Measurements from ENCODE around the gene RXRA.

The RXRA gene

GRCh38 chr9:134421888-134422287 lies 95.6 kb downstream of the RXRA start:
- H3K36me3 ChIP-seq (ENCODE audit: control insufficient read depth in 1 of 2, insufficient read depth in 2 of 2, low read length in 2 of 2), result peaks cover 44 to 53% of the 10 kb centered on the region in 2 experiments
- no peak overlapping the region for H3K4me3 ChIP-seq (ENCODE audit: low read depth, low read length)
- H3K4me1 ChIP-seq (ENCODE audit: control insufficient read depth in 1 of 2, insufficient read depth in 2 of 2, low read length in 2 of 2), result no peaks in the 10 kb centered on the region
- H2AK5ac ChIP-seq (ENCODE audit: low read length), result no peak overlapping the region
- H4K91ac ChIP-seq (ENCODE audit: low read depth, low read length), result no peak overlapping the region
- no peaks in the 10 kb centered on the region for H3K27me3 ChIP-seq (ENCODE audit: insufficient read depth, low read length)
- no peak overlapping the region for H3K27ac ChIP-seq (ENCODE audit: low read depth, low read length)
- H4K8ac ChIP-seq (ENCODE audit: low read depth, low read length), result no peak overlapping the region
- no peak overlapping the region for H2BK12ac ChIP-seq (ENCODE audit: low read length)
- H3K14ac ChIP-seq (ENCODE audit: low read length), result no peak overlapping the region
- no peaks in the 10 kb centered on the region for H3K9me3 ChIP-seq (ENCODE audit: insufficient read depth, low read depth, low read length)
- H3K4me2 ChIP-seq (ENCODE audit: low read length), result no peak overlapping the region
- H3K23ac ChIP-seq (ENCODE audit: low read length), result no peak overlapping the region
- no peak overlapping the region for H3K18ac ChIP-seq (ENCODE audit: low read length)
- H3K79me2 ChIP-seq (ENCODE audit: control insufficient read depth, insufficient read depth, low read length, poor library complexity), result no peaks in the 10 kb centered on the region
- H3K9ac ChIP-seq (ENCODE audit: low read length), result no peak overlapping the region
- H3K4ac ChIP-seq (ENCODE audit: low read depth, low read length), result no peak overlapping the region
- WGBS (ENCODE audit: extremely low coverage, insufficient coverage, insufficient read length), result no CpG with 5 or more reads among the region's 11 CpGs
- no peak overlapping the region for H2BK5ac ChIP-seq (ENCODE audit: low read depth, low read length, poor library complexity)
- DNase-seq, result no peak
- no peak overlapping the region for H4K12ac ChIP-seq (ENCODE audit: low read depth, low read length)
- no peaks in the 10 kb centered on the region for H3K79me1 ChIP-seq (ENCODE audit: low read length)
- no peak overlapping the region for H2BK120ac ChIP-seq (ENCODE audit: insufficient read depth, low read length, poor library complexity)
- no peak overlapping the region for H2AFZ ChIP-seq (ENCODE audit: insufficient read depth, low read length, poor library complexity)

- Histone ChIP-seq H3K9me3 (ENCODE audit: insufficient read depth, low read depth, low read length) (no peaks in the 10 kb centered on the region), H3K79me2 (ENCODE audit: control insufficient read depth, insufficient read depth, low read length, poor library complexity) (no peaks in the 10 kb centered on the region), H4K12ac (ENCODE audit: low read depth, low read length) (no peak overlapping the region), H3K18ac (ENCODE audit: low read length) (no peak overlapping the region), H3K4me3 (ENCODE audit: low read depth, low read length) (no peak overlapping the region), H3K27ac (ENCODE audit: low read depth, low read length) (no peak overlapping the region), H3K14ac (ENCODE audit: low read length) (no peak overlapping the region), H3K4me1 (ENCODE audit: control insufficient read depth in 1 of 2, insufficient read depth in 2 of 2, low read length in 2 of 2) (no peaks in the 10 kb centered on the region), H2BK120ac (ENCODE audit: insufficient read depth, low read length, poor library complexity) (no peak overlapping the region), H3K23ac (ENCODE audit: low read length) (no peak overlapping the region), H3K4ac (ENCODE audit: low read depth, low read length) (no peak overlapping the region), H2AFZ (ENCODE audit: insufficient read depth, low read length, poor library complexity) (no peak overlapping the region), H4K8ac (ENCODE audit: low read depth, low read length) (no peak overlapping the region), H3K79me1 (ENCODE audit: low read length) (no peaks in the 10 kb centered on the region), H4K91ac (ENCODE audit: low read depth, low read length) (no peak overlapping the region), H3K36me3 (ENCODE audit: control insufficient read depth in 1 of 2, insufficient read depth in 2 of 2, low read length in 2 of 2) (peaks cover 38 to 51% of the 10 kb centered on the region in 2 experiments), H2AK5ac (ENCODE audit: low read length) (no peak overlapping the region), H3K27me3 (ENCODE audit: insufficient read depth, low read length) (no peaks in the 10 kb centered on the region), H2BK5ac (ENCODE audit: low read depth, low read length, poor library complexity) (no peak overlapping the region), H3K4me2 (ENCODE audit: low read length) (no peak overlapping the region), H2BK12ac (ENCODE audit: low read length) (no peak overlapping the region), H3K9ac (ENCODE audit: low read length) (no peak overlapping the region)
- no CpG with 5 or more reads among the region's 32 CpGs for WGBS (ENCODE audit: extremely low coverage, insufficient coverage, insufficient read length)
- DNase-seq, result peak in 1 of 2 donors; percentile 15
Measured at GRCh38 chr9:134422301-134423090, 96.2 kb downstream of the RXRA start.

- H3K79me2 ChIP-seq (ENCODE audit: control insufficient read depth, insufficient read depth, low read length, poor library complexity), result no peaks in the 10 kb centered on the region
- no peak overlapping the region for H3K4ac ChIP-seq (ENCODE audit: low read depth, low read length)
- no peak overlapping the region for H4K12ac ChIP-seq (ENCODE audit: low read depth, low read length)
- no peak overlapping the region for H4K8ac ChIP-seq (ENCODE audit: low read depth, low read length)
- no peaks in the 10 kb centered on the region for H3K79me1 ChIP-seq (ENCODE audit: low read length)
- peaks cover 35 to 45% of the 10 kb centered on the region in 2 experiments for H3K36me3 ChIP-seq (ENCODE audit: control insufficient read depth in 1 of 2, insufficient read depth in 2 of 2, low read length in 2 of 2)
- no peak for DNase-seq
- H2BK12ac ChIP-seq (ENCODE audit: low read length), result no peak overlapping the region
- no peak overlapping the region for H2AFZ ChIP-seq (ENCODE audit: insufficient read depth, low read length, poor library complexity)
- H2BK5ac ChIP-seq (ENCODE audit: low read depth, low read length, poor library complexity), result no peak overlapping the region
- H3K23ac ChIP-seq (ENCODE audit: low read length), result no peak overlapping the region
- no peak overlapping the region for H3K4me2 ChIP-seq (ENCODE audit: low read length)
- no peak overlapping the region for H3K18ac ChIP-seq (ENCODE audit: low read length)
- H3K4me3 ChIP-seq (ENCODE audit: low read depth, low read length), result no peak overlapping the region
- no peaks in the 10 kb centered on the region for H3K27me3 ChIP-seq (ENCODE audit: insufficient read depth, low read length)
- no peaks in the 10 kb centered on the region for H3K4me1 ChIP-seq (ENCODE audit: control insufficient read depth in 1 of 2, insufficient read depth in 2 of 2, low read length in 2 of 2)
- no peak overlapping the region for H3K27ac ChIP-seq (ENCODE audit: low read depth, low read length)
- no peak overlapping the region for H2BK120ac ChIP-seq (ENCODE audit: insufficient read depth, low read length, poor library complexity)
- H4K91ac ChIP-seq (ENCODE audit: low read depth, low read length), result no peak overlapping the region
- no peak overlapping the region for H3K14ac ChIP-seq (ENCODE audit: low read length)
- H2AK5ac ChIP-seq (ENCODE audit: low read length), result no peak overlapping the region
- no peaks in the 10 kb centered on the region for H3K9me3 ChIP-seq (ENCODE audit: insufficient read depth, low read depth, low read length)
- H3K9ac ChIP-seq (ENCODE audit: low read length), result no peak overlapping the region
- no CpG with 5 or more reads among the region's 15 CpGs for WGBS (ENCODE audit: extremely low coverage, insufficient coverage, insufficient read length)
Measured at GRCh38 chr9:134423166-134423565, 96.9 kb downstream of the RXRA start.

GRCh38 chr9:134423749-134424148 lies 97.5 kb downstream of the RXRA start:
- Histone ChIP-seq H3K4me3 (ENCODE audit: low read depth, low read length) (no peak overlapping the region), H4K8ac (ENCODE audit: low read depth, low read length) (no peak overlapping the region), H3K27me3 (ENCODE audit: insufficient read depth, low read length) (no peaks in the 10 kb centered on the region), H3K9ac (ENCODE audit: low read length) (no peak overlapping the region), H2BK12ac (ENCODE audit: low read length) (no peak overlapping the region), H3K4me2 (ENCODE audit: low read length) (no peak overlapping the region), H4K91ac (ENCODE audit: low read depth, low read length) (no peak overlapping the region), H3K79me1 (ENCODE audit: low read length) (no peaks in the 10 kb centered on the region), H2BK120ac (ENCODE audit: insufficient read depth, low read length, poor library complexity) (no peak overlapping the region), H3K14ac (ENCODE audit: low read length) (no peak overlapping the region), H3K9me3 (ENCODE audit: insufficient read depth, low read depth, low read length) (no peaks in the 10 kb centered on the region), H3K36me3 (ENCODE audit: control insufficient read depth in 1 of 2, insufficient read depth in 2 of 2, low read length in 2 of 2) (peaks cover 33 to 46% of the 10 kb centered on the region in 2 experiments), H2BK5ac (ENCODE audit: low read depth, low read length, poor library complexity) (no peak overlapping the region), H3K4ac (ENCODE audit: low read depth, low read length) (no peak overlapping the region), H3K23ac (ENCODE audit: low read length) (no peak overlapping the region), H2AFZ (ENCODE audit: insufficient read depth, low read length, poor library complexity) (no peak overlapping the region), H4K12ac (ENCODE audit: low read depth, low read length) (no peak overlapping the region), H3K4me1 (ENCODE audit: control insufficient read depth in 1 of 2, insufficient read depth in 2 of 2, low read length in 2 of 2) (no peaks in the 10 kb centered on the region), H3K27ac (ENCODE audit: low read depth, low read length) (no peak overlapping the region), H3K79me2 (ENCODE audit: control insufficient read depth, insufficient read depth, low read length, poor library complexity) (no peaks in the 10 kb centered on the region), H2AK5ac (ENCODE audit: low read length) (no peak overlapping the region), H3K18ac (ENCODE audit: low read length) (no peak overlapping the region)
- DNase-seq, result no peak
- no CpG with 5 or more reads among the region's 15 CpGs for WGBS (ENCODE audit: extremely low coverage, insufficient coverage, insufficient read length)

Data from trophoblast cell (in vitro differentiated cells and primary cell).